Endometrial microvascular endothelial cells (primary cell): Measurements from ENCODE around the gene IL1RAPL1. TPM values are rescaled to one million over a fixed set of nuclear protein-coding genes. Genes with fewer than 3 reads are reported as not detected.

Experiments
- in situ Hi-C: cut with HindIII; loops from 2 replicates; pipeline ENCODE4 v1.10.0; 2017; ENCODE audit warnings: low sequenced_read_pairs, low pct_unique_long_range_greater_than_20kb; ENCODE audit errors: inconsistent ontology term
- total RNA-seq: library from RNA; depleted of rRNA; stranded (reverse); fragments of >200 nt; gene quantifications from one replicate; pipeline ENCODE4 v1.2.3, GENCODE V29; 2015; ENCODE audit errors: inconsistent ontology term

The IL1RAPL1 gene
- total RNA-seq, 1 donor from 2014 or later, result 0.28 TPM

- in situ Hi-C loops, result no loop called here
These were observed 1137.1 kb downstream of the IL1RAPL1 start for GRCh38 chrX:29724316-29724715.

GRCh38 chrX:29726811-29727210 is 1139.6 kb downstream of the IL1RAPL1 start:
- in situ Hi-C loops, result no loop called here

- in situ Hi-C loops, result no loop called here
These were observed 1141.4 kb downstream of the IL1RAPL1 start for GRCh38 chrX:29728639-29729038.

- in situ Hi-C loops, result no loop called here
These were observed 1157.7 kb downstream of the IL1RAPL1 start for GRCh38 chrX:29744966-29745365.

GRCh38 chrX:29746326-29746725 is 1159.1 kb downstream of the IL1RAPL1 start:
- in situ Hi-C loops, result no loop called here

- in situ Hi-C loops, result no loop called here
These were observed 1174.8 kb downstream of the IL1RAPL1 start for GRCh38 chrX:29762006-29762405.

- in situ Hi-C loops, result no loop called here
These were observed 1188.6 kb downstream of the IL1RAPL1 start for GRCh38 chrX:29775890-29776289.

GRCh38 chrX:29787656-29788055 is 1200.4 kb downstream of the IL1RAPL1 start:
- in situ Hi-C loops, result no loop called here

- in situ Hi-C loops, result no loop called here
These were observed 1201.9 kb downstream of the IL1RAPL1 start for GRCh38 chrX:29788991-29789699.

- in situ Hi-C loops, result no loop called here
These were observed 1205.1 kb downstream of the IL1RAPL1 start for GRCh38 chrX:29792335-29792734.

- in situ Hi-C loops, result no loop called here
These were observed 1209.9 kb downstream of the IL1RAPL1 start for GRCh38 chrX:29797156-29797555.

GRCh38 chrX:29798469-29798868 is 1211.2 kb downstream of the IL1RAPL1 start:
- in situ Hi-C loops, result no loop called here

- in situ Hi-C loops, result no loop called here
These were observed 1225.9 kb downstream of the IL1RAPL1 start for GRCh38 chrX:29813174-29813573.

GRCh38 chrX:29824176-29824906 is 1237.1 kb downstream of the IL1RAPL1 start:
- in situ Hi-C loops, result no loop called here

- in situ Hi-C loops, result no loop called here
These were observed 1239.5 kb downstream of the IL1RAPL1 start for GRCh38 chrX:29826742-29827141.

- in situ Hi-C loops, result no loop called here
These were observed 1247.1 kb downstream of the IL1RAPL1 start for GRCh38 chrX:29834311-29834710.

- in situ Hi-C loops, result no loop called here
These were observed 1247.5 kb downstream of the IL1RAPL1 start for GRCh38 chrX:29834764-29835163.

- in situ Hi-C loops, result no loop called here
These were observed 1254.5 kb downstream of the IL1RAPL1 start for GRCh38 chrX:29841750-29842149.

- in situ Hi-C loops, result no loop called here
These were observed 1255.3 kb downstream of the IL1RAPL1 start for GRCh38 chrX:29842552-29842951.

GRCh38 chrX:29851857-29852605 is 1264.8 kb downstream of the IL1RAPL1 start:
- in situ Hi-C loops, result no loop called here
